DND-41 (cell line): Measurements from ENCODE around the gene MAU2.

Experiments used
- EZH2 ChIP-seq: IDR thresholded peaks from 3 replicates; pipeline ENCODE4 v1.6.1; 2012; ENCODE audit warnings: borderline replicate concordance, low read depth, mild to moderate bottlenecking, moderate library complexity, low read length, inconsistent platforms; ENCODE audit not compliant: severe bottlenecking
- TF ChIP-seq, protein P1 (sequence below): IDR thresholded peaks from 2 replicates; pipeline ENCODE4 v1.5.1; 2012; ENCODE audit warnings: borderline replicate concordance, low read length, moderate library complexity, mild to moderate bottlenecking; ENCODE audit not compliant: poor library complexity, severe bottlenecking; ENCODE audit errors: extremely low read depth

DNA sequence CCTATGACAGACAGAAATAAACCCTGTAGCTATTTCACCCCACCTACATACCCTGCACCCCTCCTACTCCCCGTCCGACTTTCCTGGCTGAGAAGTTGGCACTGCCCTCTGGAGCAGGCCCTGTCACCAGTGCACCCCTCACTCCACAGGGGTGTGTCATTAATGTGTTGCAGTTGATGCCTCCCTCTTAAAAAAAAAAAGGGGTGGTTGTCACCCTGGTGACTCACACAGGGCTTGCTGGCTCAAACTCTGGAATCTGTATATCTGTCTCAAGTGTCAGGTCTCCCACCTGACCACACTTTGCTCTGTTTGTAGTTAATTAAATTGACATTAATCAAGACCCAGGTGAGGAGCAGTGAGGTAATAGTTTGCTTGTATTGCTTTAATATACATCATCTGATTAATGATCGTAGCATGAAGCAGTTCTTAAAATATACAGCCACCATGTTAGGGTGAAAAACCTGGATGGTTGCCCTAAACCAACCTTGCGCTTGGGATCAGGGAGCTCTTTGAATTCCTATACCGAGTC lies 82.8 kb downstream of the MAU2 start:
- TF ChIP-seq, protein P1, sequence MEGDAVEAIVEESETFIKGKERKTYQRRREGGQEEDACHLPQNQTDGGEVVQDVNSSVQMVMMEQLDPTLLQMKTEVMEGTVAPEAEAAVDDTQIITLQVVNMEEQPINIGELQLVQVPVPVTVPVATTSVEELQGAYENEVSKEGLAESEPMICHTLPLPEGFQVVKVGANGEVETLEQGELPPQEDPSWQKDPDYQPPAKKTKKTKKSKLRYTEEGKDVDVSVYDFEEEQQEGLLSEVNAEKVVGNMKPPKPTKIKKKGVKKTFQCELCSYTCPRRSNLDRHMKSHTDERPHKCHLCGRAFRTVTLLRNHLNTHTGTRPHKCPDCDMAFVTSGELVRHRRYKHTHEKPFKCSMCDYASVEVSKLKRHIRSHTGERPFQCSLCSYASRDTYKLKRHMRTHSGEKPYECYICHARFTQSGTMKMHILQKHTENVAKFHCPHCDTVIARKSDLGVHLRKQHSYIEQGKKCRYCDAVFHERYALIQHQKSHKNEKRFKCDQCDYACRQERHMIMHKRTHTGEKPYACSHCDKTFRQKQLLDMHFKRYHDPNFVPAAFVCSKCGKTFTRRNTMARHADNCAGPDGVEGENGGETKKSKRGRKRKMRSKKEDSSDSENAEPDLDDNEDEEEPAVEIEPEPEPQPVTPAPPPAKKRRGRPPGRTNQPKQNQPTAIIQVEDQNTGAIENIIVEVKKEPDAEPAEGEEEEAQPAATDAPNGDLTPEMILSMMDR, result no peak
- TF ChIP-seq EZH2, result no peak
